ENCODE data around the gene SHISA9. TPM values are rescaled to one million over a fixed set of nuclear protein-coding genes. Genes with fewer than 3 reads are reported as not detected.

Gene SHISA9
- polyA plus RNA-seq, 2 of the 4 experiments (the other 2 are of a cell fraction), result 0.16 TPM; not detected in 1

GRCh38 chr16:12869698-12870427 lies 31.5 kb upstream of the SHISA9 start:
- WGBS (ENCODE audit: missing lambda C conversion rate), result 43% methylated on average over 5 of the region's 5 CpGs
- POLR2A ChIA-PET, result no interaction called here
- no peak overlapping the region for H3K27ac ChIP-seq
- FAIRE-seq (no peak), ATAC-seq (no peak), DNase-seq (ENCODE audit: low read depth in 1 of 2, low spot score in 1 of 2) (no peak)
- CTCF ChIA-PET, result no interaction called here
- no peak overlapping the region for H3K4me2 ChIP-seq
- TF ChIP-seq SMC3 (IDR thresholded peaks at IDR 0.05) (no peak), NPAS2 (CRISPR knock-in tag; IDR thresholded peaks at IDR 0.05; ENCODE audit: borderline replicate concordance) (no peak), RAD21 (conservative IDR thresholded peaks at IDR 0.05 in 1 of 2, IDR thresholded peaks at IDR 0.05 in 1 of 2) (no peak), BCL3 (IDR thresholded peaks at IDR 0.05) (no peak), CEBPB (IDR thresholded peaks at IDR 0.05) (no peak), EHMT2 (IDR thresholded peaks at IDR 0.05; ENCODE audit: low read depth) (no peak), NR3C1 (IDR thresholded peaks at IDR 0.05) (no peak), RARB (CRISPR knock-in tag; IDR thresholded peaks at IDR 0.05) (no peak), POLR2A (IDR thresholded peaks at IDR 0.05; ENCODE audit: low read length) (no peak), KDM1A (IDR thresholded peaks at IDR 0.05; ENCODE audit: low read depth) (no peak), BHLHE40 (IDR thresholded peaks at IDR 0.05; ENCODE audit: low read depth, low read length) (no peak), MAFK (IDR thresholded peaks at IDR 0.05; ENCODE audit: partially characterized antibody) (no peak), TFCP2L1 (CRISPR knock-in tag; IDR thresholded peaks at IDR 0.05) (no peak), POLR2AphosphoS2 (conservative IDR thresholded peaks at IDR 0.05; ENCODE audit: low read length) (no peak), RFX5 (IDR thresholded peaks at IDR 0.05) (no peak), EHF (CRISPR knock-in tag; IDR thresholded peaks at IDR 0.05) (no peak)
- TF ChIP-seq, protein P1, sequence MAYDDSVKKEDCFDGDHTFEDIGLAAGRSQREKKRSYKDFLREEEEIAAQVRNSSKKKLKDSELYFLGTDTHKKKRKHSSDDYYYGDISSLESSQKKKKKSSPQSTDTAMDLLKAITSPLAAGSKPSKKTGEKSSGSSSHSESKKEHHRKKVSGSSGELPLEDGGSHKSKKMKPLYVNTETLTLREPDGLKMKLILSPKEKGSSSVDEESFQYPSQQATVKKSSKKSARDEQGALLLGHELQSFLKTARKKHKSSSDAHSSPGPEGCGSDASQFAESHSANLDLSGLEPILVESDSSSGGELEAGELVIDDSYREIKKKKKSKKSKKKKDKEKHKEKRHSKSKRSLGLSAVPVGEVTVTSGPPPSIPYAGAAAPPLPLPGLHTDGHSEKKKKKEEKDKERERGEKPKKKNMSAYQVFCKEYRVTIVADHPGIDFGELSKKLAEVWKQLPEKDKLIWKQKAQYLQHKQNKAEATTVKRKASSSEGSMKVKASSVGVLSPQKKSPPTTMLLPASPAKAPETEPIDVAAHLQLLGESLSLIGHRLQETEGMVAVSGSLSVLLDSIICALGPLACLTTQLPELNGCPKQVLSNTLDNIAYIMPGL (CRISPR knock-in tag; IDR thresholded peaks at IDR 0.05; ENCODE audit: borderline replicate concordance), result no peak
- TF ChIP-seq, protein P2, sequence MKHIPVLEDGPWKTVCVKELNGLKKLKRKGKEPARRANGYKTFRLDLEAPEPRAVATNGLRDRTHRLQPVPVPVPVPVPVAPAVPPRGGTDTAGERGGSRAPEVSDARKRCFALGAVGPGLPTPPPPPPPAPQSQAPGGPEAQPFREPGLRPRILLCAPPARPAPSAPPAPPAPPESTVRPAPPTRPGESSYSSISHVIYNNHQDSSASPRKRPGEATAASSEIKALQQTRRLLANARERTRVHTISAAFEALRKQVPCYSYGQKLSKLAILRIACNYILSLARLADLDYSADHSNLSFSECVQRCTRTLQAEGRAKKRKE (CRISPR knock-in tag; IDR thresholded peaks at IDR 0.05; ENCODE audit: low read depth), result no peak
- TF ChIP-seq, protein P3, sequence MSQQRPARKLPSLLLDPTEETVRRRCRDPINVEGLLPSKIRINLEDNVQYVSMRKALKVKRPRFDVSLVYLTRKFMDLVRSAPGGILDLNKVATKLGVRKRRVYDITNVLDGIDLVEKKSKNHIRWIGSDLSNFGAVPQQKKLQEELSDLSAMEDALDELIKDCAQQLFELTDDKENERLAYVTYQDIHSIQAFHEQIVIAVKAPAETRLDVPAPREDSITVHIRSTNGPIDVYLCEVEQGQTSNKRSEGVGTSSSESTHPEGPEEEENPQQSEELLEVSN (IDR thresholded peaks at IDR 0.05; ENCODE audit: borderline replicate concordance, low read depth), result no peak
- 0 out of 3 replicates have a peak, but pooled peaks cover 2% of the 10 kb centered on the region for H3K9me3 ChIP-seq
- no peak overlapping the region for H3K4me3 ChIP-seq
- peaks cover 14% of the 10 kb centered on the region; the same call in 2 of the 3 replicates for H3K4me1 ChIP-seq

GRCh38 chr16:12871784-12872183 lies 29.6 kb upstream of the SHISA9 start:
- POLR2A ChIA-PET, result no interaction called here
- DNase-seq (ENCODE audit: low read depth in 1 of 2, low spot score in 1 of 2), result no peak
- CTCF ChIA-PET, result no interaction called here
- FAIRE-seq, result no peak
- H3K4me1 ChIP-seq, result peaks cover 25% of the 10 kb centered on the region; the same call in 2 of the 3 replicates
- 0 out of 3 replicates have a peak, but pooled peaks cover 2% of the 10 kb centered on the region for H3K9me3 ChIP-seq
- no peak overlapping the region for H3K4me2 ChIP-seq
- no peak for ATAC-seq
- H3K4me3 ChIP-seq, result no peak overlapping the region
- H3K27ac ChIP-seq, result no peak overlapping the region
- WGBS (ENCODE audit: missing lambda C conversion rate), result 38% methylated on average over 1 of the region's 1 CpG
- TF ChIP-seq RNF2 (IDR thresholded peaks at IDR 0.05; ENCODE audit: borderline replicate concordance, low read depth), result no peak
- no peak for TF ChIP-seq TP53 (CRISPR knock-in tag; IDR thresholded peaks at IDR 0.05)
- TF ChIP-seq JUNB (IDR thresholded peaks at IDR 0.05), result no peak
- TF ChIP-seq BCL3 (IDR thresholded peaks at IDR 0.05), result no peak
- TF ChIP-seq HOXA7 (CRISPR knock-in tag; IDR thresholded peaks at IDR 0.05), result no peak
- TF ChIP-seq, protein P4, sequence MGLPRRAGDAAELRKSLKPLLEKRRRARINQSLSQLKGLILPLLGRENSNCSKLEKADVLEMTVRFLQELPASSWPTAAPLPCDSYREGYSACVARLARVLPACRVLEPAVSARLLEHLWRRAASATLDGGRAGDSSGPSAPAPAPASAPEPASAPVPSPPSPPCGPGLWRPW (IDR thresholded peaks at IDR 0.05), result no peak
- TF ChIP-seq NFE2L2 (conservative IDR thresholded peaks at IDR 0.05; ENCODE audit: low read length), result no peak
- TF ChIP-seq, protein P5, sequence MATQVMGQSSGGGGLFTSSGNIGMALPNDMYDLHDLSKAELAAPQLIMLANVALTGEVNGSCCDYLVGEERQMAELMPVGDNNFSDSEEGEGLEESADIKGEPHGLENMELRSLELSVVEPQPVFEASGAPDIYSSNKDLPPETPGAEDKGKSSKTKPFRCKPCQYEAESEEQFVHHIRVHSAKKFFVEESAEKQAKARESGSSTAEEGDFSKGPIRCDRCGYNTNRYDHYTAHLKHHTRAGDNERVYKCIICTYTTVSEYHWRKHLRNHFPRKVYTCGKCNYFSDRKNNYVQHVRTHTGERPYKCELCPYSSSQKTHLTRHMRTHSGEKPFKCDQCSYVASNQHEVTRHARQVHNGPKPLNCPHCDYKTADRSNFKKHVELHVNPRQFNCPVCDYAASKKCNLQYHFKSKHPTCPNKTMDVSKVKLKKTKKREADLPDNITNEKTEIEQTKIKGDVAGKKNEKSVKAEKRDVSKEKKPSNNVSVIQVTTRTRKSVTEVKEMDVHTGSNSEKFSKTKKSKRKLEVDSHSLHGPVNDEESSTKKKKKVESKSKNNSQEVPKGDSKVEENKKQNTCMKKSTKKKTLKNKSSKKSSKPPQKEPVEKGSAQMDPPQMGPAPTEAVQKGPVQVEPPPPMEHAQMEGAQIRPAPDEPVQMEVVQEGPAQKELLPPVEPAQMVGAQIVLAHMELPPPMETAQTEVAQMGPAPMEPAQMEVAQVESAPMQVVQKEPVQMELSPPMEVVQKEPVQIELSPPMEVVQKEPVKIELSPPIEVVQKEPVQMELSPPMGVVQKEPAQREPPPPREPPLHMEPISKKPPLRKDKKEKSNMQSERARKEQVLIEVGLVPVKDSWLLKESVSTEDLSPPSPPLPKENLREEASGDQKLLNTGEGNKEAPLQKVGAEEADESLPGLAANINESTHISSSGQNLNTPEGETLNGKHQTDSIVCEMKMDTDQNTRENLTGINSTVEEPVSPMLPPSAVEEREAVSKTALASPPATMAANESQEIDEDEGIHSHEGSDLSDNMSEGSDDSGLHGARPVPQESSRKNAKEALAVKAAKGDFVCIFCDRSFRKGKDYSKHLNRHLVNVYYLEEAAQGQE (IDR thresholded peaks at IDR 0.05), result no peak
- TF ChIP-seq HDAC2 (IDR thresholded peaks at IDR 0.05), result no peak
- no peak for TF ChIP-seq POLR2AphosphoS2 (conservative IDR thresholded peaks at IDR 0.05; ENCODE audit: low read length)
- no peak for TF ChIP-seq JUN (IDR thresholded peaks at IDR 0.05)
- TF ChIP-seq NPAS2 (CRISPR knock-in tag; IDR thresholded peaks at IDR 0.05; ENCODE audit: borderline replicate concordance), result no peak
- no peak for TF ChIP-seq EHF (CRISPR knock-in tag; IDR thresholded peaks at IDR 0.05)

All from A549 (cell line).